HUES6 (cell line): Measurements from ENCODE around the gene TBX5.

Source experiments
- H3K27ac ChIP-seq: 2 replicates; pipeline ENCODE4 v1.7.0; 2013; ENCODE audit warnings: low read depth, mild to moderate bottlenecking, low read length, inconsistent platforms
- H3K27me3 ChIP-seq: 2 replicates; pipeline ENCODE4 v1.6.1; 2013; ENCODE audit warnings: low read length; ENCODE audit not compliant: control insufficient read depth, insufficient read depth
- H3K36me3 ChIP-seq: 2 replicates; pipeline ENCODE4 v1.6.1; 2013; ENCODE audit warnings: low read length; ENCODE audit not compliant: control insufficient read depth, insufficient read depth
- H3K4me1 ChIP-seq: 2 replicates; pipeline ENCODE4 v1.6.1; 2013; ENCODE audit warnings: low read length; ENCODE audit not compliant: control insufficient read depth, insufficient read depth
- H3K4me3 ChIP-seq: 2 replicates; pipeline ENCODE4 v1.5.1; 2013; ENCODE audit warnings: low read depth, low read length
- H3K9ac ChIP-seq: one replicate; pipeline ENCODE4 v1.6.1; 2013; ENCODE audit warnings: mild to moderate bottlenecking, low read length
- H3K9me3 ChIP-seq: 2 replicates; pipeline ENCODE4 v1.6.1; 2013; ENCODE audit warnings: low read depth, low read length; ENCODE audit not compliant: control insufficient read depth, insufficient read depth

Gene TBX5

DNA sequence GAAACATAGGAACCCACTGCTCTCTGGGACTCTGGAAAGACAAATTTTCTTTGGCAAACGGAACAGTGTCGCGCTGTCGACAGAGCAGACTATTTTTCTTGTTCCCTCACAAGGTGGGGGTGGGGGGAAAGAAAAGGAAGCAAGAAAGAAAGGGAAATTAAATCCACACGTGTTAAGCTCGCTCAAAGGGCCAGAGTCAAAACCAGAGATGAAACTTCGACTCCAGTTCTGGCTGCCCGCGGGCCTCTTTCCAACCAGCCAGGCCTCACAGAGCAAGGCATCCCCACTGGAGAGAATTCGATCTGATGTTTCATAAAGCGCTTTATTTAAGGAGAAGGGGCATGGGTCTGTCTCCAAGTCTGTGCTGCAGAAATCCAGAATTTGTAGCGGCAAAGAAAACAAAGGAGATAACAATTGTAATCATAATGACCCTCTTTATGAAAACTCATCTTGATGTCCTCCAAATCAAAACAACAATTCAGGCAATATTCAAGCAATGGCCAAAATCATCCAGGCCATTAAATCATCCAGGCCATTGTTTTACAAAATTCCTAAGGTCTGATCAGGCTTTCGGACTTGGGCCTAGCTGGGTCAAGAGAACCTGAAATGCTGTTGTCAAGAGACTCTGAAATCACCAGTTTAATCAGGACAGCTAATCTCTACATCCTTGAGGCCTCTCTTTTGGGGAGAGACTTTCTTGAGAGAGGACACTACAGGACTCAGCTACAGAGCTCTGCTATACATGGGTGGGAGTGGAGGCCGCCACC, 5.3 kb upstream of the TBX5 start:
- Histone ChIP-seq H3K4me1 (peaks cover 26% of the 10 kb centered on the region), H3K9ac (no peak overlapping the region), H3K9me3 (no peaks in the 10 kb centered on the region), H3K27me3 (peaks cover 100% of the 10 kb centered on the region), H3K27ac (no peak overlapping the region), H3K36me3 (no peaks in the 10 kb centered on the region), H3K4me3 (no peak overlapping the region)

DNA sequence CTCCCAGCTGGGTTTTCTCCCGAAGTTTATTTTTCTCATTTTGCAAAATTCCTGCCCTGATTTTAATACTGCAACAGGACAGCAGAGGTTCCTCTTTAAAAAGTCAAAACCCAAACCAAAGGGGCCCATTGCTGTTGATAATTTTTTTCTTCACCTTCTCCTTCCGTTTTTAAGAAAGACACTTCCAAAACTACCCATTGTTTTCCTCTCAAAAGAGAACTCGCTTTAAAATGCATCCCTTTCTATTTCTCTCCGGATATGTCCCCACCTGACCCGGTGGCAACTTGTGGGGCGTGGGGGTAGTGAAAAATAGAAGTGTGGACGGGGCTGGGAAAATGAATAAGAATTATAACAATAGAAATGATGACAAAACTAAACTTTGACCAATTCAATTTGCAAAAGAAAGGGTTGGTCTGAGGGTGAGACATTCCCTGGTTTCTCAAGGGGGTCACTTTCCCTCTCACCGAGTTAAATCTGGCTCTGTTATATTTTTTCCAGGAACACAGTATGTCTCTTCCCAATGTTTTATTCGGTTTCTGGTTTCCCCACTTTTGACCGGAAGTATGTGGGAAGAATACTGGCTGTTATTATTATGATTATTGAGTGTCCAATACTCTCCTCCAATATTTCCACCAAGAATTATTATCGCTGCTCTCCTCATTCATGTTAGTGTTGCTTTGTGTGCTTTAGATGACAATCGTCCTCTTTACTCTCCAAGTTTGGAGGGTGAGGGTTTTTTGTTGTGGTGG, 4.1 kb upstream of the TBX5 start:
- H3K4me3 ChIP-seq: no peak overlapping the region
- H3K27ac ChIP-seq: no peak overlapping the region
- H3K9me3 ChIP-seq: no peaks in the 10 kb centered on the region
- H3K9ac ChIP-seq: no peak overlapping the region
- peaks cover 100% of the 10 kb centered on the region for H3K27me3 ChIP-seq
- H3K4me1 ChIP-seq: peaks cover 35% of the 10 kb centered on the region
- no peaks in the 10 kb centered on the region for H3K36me3 ChIP-seq

DNA sequence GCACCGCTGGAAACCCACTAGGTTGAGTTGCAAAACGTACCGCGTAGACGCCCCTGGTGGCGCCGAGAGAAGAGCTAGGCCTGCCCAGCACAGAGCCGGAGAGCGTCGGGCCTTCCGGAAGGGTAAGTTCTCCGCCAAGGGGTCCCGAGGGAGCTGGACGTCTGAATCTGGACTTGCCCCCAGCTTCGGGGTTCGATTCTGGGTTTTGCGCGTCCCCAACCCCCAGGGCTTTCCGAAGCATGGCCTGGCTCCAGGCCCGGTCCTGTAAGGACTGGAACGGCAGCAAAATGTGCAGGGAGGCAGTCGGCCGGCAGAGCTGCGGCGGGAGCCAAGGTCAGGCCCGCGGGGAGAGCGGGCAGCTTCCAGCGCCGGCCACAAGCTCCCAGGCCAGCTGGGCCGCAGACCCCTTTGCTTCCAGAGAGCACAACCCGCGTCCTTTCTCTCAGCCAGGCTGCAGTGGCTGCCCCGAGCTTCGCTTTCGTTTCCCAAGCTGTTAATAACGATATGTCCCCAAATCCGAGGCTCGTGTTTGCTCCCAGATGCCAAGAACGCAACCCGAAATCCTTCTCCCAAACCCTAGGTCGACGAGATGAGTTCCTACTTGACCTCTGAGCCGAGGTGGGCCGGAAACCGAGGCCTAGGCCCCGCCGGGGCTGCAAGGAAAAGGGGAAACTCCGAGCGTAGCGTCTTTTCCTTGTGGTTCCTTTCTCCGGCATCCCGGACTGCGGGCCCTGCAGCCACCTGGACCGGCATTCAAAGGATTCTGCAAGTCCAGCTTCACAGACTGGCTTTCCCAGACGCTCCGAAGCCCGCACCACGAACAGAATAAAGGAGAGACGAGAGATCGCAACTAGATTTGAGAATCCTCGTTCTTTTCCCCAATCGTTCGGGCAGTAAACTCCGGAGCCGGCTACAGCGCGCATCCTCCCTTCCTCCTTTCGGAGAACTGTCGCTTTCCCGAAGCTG, 3.2 kb upstream of the TBX5 start:
- peaks cover 100% of the 10 kb centered on the region for H3K27me3 ChIP-seq
- no peak overlapping the region for H3K27ac ChIP-seq
- H3K36me3 ChIP-seq: no peaks in the 10 kb centered on the region
- no peaks in the 10 kb centered on the region for H3K9me3 ChIP-seq
- H3K4me1 ChIP-seq: peaks cover 42% of the 10 kb centered on the region
- H3K9ac ChIP-seq: no peak overlapping the region
- H3K4me3 ChIP-seq: peak overlapping the region; percentile 37; the same call in 1 of the 2 replicates

- Histone ChIP-seq H3K4me1 (peaks cover 45% of the 10 kb centered on the region), H3K9ac (no peak overlapping the region), H3K27ac (no peak overlapping the region), H3K9me3 (no peaks in the 10 kb centered on the region), H3K4me3 (no peak overlapping the region), H3K27me3 (peaks cover 100% of the 10 kb centered on the region), H3K36me3 (no peaks in the 10 kb centered on the region)
Observed at GRCh38 chr12:114408471-114408885, 2.5 kb upstream of the TBX5 start.

GRCh38 chr12:114407842-114408411, 2.0 kb upstream of the TBX5 start:
- peaks cover 41% of the 10 kb centered on the region for H3K4me1 ChIP-seq
- no peak overlapping the region for H3K4me3 ChIP-seq
- H3K36me3 ChIP-seq: no peaks in the 10 kb centered on the region
- no peaks in the 10 kb centered on the region for H3K9me3 ChIP-seq
- H3K27me3 ChIP-seq: peaks cover 100% of the 10 kb centered on the region
- no peak overlapping the region for H3K9ac ChIP-seq
- H3K27ac ChIP-seq: no peak overlapping the region

- H3K4me3 ChIP-seq: no peak overlapping the region
- no peaks in the 10 kb centered on the region for H3K36me3 ChIP-seq
- H3K27me3 ChIP-seq: peaks cover 100% of the 10 kb centered on the region
- no peak overlapping the region for H3K9ac ChIP-seq
- H3K9me3 ChIP-seq: no peaks in the 10 kb centered on the region
- H3K4me1 ChIP-seq: peaks cover 41% of the 10 kb centered on the region
- no peak overlapping the region for H3K27ac ChIP-seq
Observed at GRCh38 chr12:114406984-114407841, 1.3 kb upstream of the TBX5 start.

- H3K4me1 ChIP-seq: peaks cover 41% of the 10 kb centered on the region
- no peaks in the 10 kb centered on the region for H3K9me3 ChIP-seq
- H3K36me3 ChIP-seq: no peaks in the 10 kb centered on the region
- no peak overlapping the region for H3K4me3 ChIP-seq
- H3K27ac ChIP-seq: no peak overlapping the region
- H3K9ac ChIP-seq: no peak overlapping the region
- H3K27me3 ChIP-seq: peaks cover 100% of the 10 kb centered on the region
Observed at GRCh38 chr12:114406316-114406983, 506 bp upstream of the TBX5 start.

- H3K27ac ChIP-seq: no peak overlapping the region
- no peak overlapping the region for H3K9ac ChIP-seq
- peak overlapping the region; percentile 35 for H3K4me3 ChIP-seq
- no peaks in the 10 kb centered on the region for H3K36me3 ChIP-seq
- H3K4me1 ChIP-seq: peaks cover 49% of the 10 kb centered on the region
- peaks cover 100% of the 10 kb centered on the region for H3K27me3 ChIP-seq
- H3K9me3 ChIP-seq: no peaks in the 10 kb centered on the region
Observed at GRCh38 chr12:114404926-114405518, 922 bp downstream of the TBX5 start.

DNA sequence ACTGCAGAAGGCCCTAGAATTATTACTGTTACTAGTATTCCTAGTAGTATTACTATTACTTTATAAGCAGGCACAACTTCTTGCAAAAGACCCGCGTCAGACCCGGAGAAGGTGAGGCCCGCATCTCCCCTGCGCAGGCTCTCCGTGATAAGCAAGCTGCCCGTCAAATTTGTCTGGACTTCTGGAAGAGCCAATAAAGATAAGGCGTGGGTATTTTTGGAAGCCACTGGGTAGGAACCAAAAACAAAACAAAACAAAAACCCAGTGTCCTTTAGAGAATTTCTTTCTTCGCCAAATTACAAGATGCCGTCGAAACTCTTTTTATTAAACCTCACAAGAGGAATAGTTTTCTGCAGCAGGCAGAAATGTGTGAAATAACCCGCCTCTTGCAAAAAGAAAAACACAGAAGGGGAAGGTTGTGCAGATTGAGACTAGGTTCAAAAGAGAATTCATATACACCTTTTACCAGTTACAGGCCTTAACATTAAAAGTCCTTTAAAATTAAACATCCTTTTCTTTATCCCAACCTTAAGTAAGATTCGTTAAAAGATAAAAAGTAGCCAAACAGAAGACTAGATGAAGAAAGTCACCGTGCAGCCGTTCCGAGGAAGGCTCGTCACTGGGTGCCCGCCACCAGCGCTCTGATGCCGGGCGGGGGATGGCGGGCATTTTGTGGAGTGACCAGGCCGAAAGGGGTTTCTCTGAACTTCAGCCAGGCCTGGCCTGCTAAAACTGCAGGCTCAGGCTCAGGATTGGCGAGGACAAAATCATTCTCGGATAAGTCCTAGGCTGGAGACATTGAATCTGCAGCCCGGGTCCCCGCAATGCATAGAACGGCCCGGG, 1.6 kb downstream of the TBX5 start:
- H3K27me3 ChIP-seq: peaks cover 100% of the 10 kb centered on the region
- no peaks in the 10 kb centered on the region for H3K9me3 ChIP-seq
- H3K4me1 ChIP-seq: peaks cover 49% of the 10 kb centered on the region
- no peak overlapping the region for H3K27ac ChIP-seq
- no peak overlapping the region for H3K9ac ChIP-seq
- H3K36me3 ChIP-seq: no peaks in the 10 kb centered on the region
- 0 out of 2 replicates have a peak overlapping the region, but pooled peaks have one; percentile 35 for H3K4me3 ChIP-seq
